Smooth muscle cell (in vitro differentiated cells): ENCODE results near the gene STRN4. TPM values are rescaled to one million over a fixed set of nuclear protein-coding genes. Genes with fewer than 3 reads are reported as not detected.

Experiments
- DNase-seq: peaks from one replicate; lab custom pipeline; 2025; ENCODE audit not compliant: unreplicated experiment; lab: John Stamatoyannopoulos, UW
- H2AFZ ChIP-seq: fragments of 200-600 bp; sonication (generic); 2 replicates; pipeline ENCODE4 v1.6.0; 2016; ENCODE audit warnings: antibody characterized with exemption, low read depth, mild to moderate bottlenecking
- H3F3A ChIP-seq: fragments of 200-600 bp; sonication (generic); 2 replicates; pipeline ENCODE4 v1.6.0; 2017; ENCODE audit warnings: antibody characterized with exemption, low read depth
- H3K27ac ChIP-seq: fragments of 200-600 bp; sonication (generic); 2 replicates; pipeline ENCODE4 v1.5.1; 2016; ENCODE audit warnings: low read depth, mild to moderate bottlenecking
- H3K27me3 ChIP-seq: fragments of 200-600 bp; sonication (generic); 2 replicates; pipeline ENCODE4 v1.6.1; 2016; ENCODE audit warnings: low read depth, mild to moderate bottlenecking
- H3K36me3 ChIP-seq: fragments of 200-600 bp; sonication (generic); 2 replicates; pipeline ENCODE4 v1.5.1; 2016; ENCODE audit warnings: low read depth
- H3K4me1 ChIP-seq: fragments of 200-600 bp; sonication (generic); 2 replicates; pipeline ENCODE4 v1.5.1; 2016; ENCODE audit warnings: low read depth
- H3K4me2 ChIP-seq: fragments of 200-600 bp; sonication (generic); 2 replicates; pipeline ENCODE4 v1.6.0; 2016; ENCODE audit warnings: mild to moderate bottlenecking
- H3K4me3 ChIP-seq: fragments of 200-600 bp; sonication (generic); 2 replicates; pipeline ENCODE4 v1.5.1; 2016; ENCODE audit warnings: mild to moderate bottlenecking
- H3K79me2 ChIP-seq: fragments of 200-600 bp; sonication (generic); 2 replicates; pipeline ENCODE4 v1.6.0; 2016; ENCODE audit warnings: low read depth, mild to moderate bottlenecking
- H3K9ac ChIP-seq: fragments of 200-600 bp; sonication (generic); 2 replicates; pipeline ENCODE4 v1.6.0; 2016; ENCODE audit warnings: low read depth
- H3K9me3 ChIP-seq: fragments of 200-600 bp; sonication (generic); replicated peaks from 2 replicates; pipeline ENCODE4 v1.5.1; 2016; ENCODE audit warnings: low read depth
- H4K20me1 ChIP-seq: fragments of 200-600 bp; sonication (generic); 2 replicates; pipeline ENCODE4 v1.6.0; 2016; ENCODE audit warnings: low read depth
- WGBS: methylation state at CpG from one replicate; pipeline ENCODE4 v1.1.7; 2016; ENCODE audit warnings: low lambda C conversion rate; 5-methylcytosine and 5-hydroxymethylcytosine counted together
- polyA plus RNA-seq: library from polyadenylated mRNA; unstranded; fragments of >200 nt; fragmentation: Nextera tagmentation; extraction: Ambion mirVana; gene quantifications from 2 replicates; pipeline ENCODE4 v1.2.1, GENCODE V29; 2016
- total RNA-seq: library from RNA; depleted of rRNA; stranded (reverse); fragments of >200 nt; gene quantifications from 2 replicates; pipeline ENCODE4 v1.2.3, GENCODE V29; 2014
- TF ChIP-seq, protein P1 (sequence below): fragments of 200-600 bp; sonication (generic); IDR thresholded peaks from 2 replicates; pipeline ENCODE4 v1.5.1; 2017; ENCODE audit warnings: borderline replicate concordance, mild to moderate bottlenecking, antibody characterized with exemption; ENCODE audit not compliant: insufficient read depth, poor library complexity, severe bottlenecking

STRN4 gene
- total and polyA plus RNA-seq, 2 experiments from 2014 or later, result 47.1 to 69.1 TPM

DNA sequence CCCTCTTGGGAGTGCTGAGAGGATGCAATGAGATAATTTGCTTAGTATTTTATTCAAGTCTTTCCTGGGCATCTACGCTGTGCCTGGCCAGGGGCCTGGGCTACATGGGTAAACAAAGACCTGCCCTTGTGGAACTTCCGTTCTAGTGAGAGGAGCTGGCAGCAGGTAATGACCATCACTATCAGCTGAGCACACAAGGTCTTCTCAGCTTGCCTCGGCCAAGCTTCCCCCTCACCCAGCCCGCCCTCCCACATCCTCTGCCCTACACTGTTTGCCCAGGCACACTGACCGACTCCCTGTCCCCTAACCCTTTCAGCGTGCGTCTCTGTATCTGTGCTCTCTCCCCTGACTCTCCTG lies 9.0 kb downstream of the STRN4 start:
- no peak overlapping the region for H3K4me3 ChIP-seq
- H3K36me3 ChIP-seq, result no peaks in the 10 kb centered on the region
- no peak overlapping the region for H3K4me2 ChIP-seq
- peaks cover 84% of the 10 kb centered on the region for H3K79me2 ChIP-seq
- H3K27ac ChIP-seq, result no peak overlapping the region
- 87% methylated on average over 7 of the region's 7 CpGs for WGBS
- no peaks in the 10 kb centered on the region for H3K9me3 ChIP-seq
- H3K4me1 ChIP-seq, result no peaks in the 10 kb centered on the region
- no peak overlapping the region for H3K9ac ChIP-seq
- no peak for DNase-seq
- no peak overlapping the region for H2AFZ ChIP-seq
- peaks cover 98% of the 10 kb centered on the region for H4K20me1 ChIP-seq
- TF ChIP-seq, protein P1, sequence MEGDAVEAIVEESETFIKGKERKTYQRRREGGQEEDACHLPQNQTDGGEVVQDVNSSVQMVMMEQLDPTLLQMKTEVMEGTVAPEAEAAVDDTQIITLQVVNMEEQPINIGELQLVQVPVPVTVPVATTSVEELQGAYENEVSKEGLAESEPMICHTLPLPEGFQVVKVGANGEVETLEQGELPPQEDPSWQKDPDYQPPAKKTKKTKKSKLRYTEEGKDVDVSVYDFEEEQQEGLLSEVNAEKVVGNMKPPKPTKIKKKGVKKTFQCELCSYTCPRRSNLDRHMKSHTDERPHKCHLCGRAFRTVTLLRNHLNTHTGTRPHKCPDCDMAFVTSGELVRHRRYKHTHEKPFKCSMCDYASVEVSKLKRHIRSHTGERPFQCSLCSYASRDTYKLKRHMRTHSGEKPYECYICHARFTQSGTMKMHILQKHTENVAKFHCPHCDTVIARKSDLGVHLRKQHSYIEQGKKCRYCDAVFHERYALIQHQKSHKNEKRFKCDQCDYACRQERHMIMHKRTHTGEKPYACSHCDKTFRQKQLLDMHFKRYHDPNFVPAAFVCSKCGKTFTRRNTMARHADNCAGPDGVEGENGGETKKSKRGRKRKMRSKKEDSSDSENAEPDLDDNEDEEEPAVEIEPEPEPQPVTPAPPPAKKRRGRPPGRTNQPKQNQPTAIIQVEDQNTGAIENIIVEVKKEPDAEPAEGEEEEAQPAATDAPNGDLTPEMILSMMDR, result no peak
- peaks cover 10% of the 10 kb centered on the region for H3F3A ChIP-seq
- no peaks in the 10 kb centered on the region for H3K27me3 ChIP-seq

DNA sequence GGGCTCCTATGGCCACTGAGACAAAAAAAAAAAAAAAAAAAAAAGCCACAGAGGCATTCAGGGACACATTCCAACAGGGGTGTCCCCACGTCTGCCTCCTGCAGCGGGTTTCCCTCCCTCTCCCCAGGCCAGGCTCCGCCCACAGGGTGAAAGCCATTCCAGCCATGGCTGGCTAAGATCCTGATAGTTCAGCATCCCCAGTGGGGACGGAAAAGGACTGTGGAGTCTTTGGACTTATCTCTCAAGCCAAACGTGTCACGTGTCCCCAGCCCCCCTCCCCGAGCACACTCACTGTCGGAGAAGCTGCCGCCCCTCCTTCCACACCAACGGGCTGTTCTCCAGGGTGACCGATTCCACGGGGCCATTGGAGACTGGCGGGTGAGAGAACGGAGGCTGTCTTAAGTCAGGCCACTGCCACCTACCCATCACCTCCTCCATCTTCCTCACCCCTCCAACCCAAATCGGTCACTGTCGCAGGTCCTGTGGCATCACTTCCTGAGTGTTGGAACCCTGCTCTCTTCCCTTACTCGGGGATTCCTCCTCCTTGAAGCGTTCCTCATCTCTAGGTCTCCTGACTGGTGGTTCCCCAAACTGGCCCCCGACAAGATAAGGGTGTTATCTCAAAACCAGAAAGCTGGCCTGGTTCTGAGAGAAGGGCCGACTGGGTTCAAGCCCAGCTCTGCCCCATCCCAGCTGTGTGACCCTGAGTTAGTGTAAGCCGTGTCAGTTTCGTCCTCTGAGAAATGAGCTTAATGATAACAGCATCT lies 9.5 kb downstream of the STRN4 start:
- TF ChIP-seq, protein P1, result no peak
- Histone ChIP-seq H3K27me3 (no peaks in the 10 kb centered on the region), H3K79me2 (peaks cover 78% of the 10 kb centered on the region), H3K4me3 (no peak overlapping the region), H3F3A (peaks cover 10% of the 10 kb centered on the region), H2AFZ (no peak overlapping the region), H4K20me1 (peaks cover 98% of the 10 kb centered on the region), H3K4me1 (no peaks in the 10 kb centered on the region), H3K27ac (no peak overlapping the region), H3K36me3 (no peaks in the 10 kb centered on the region), H3K4me2 (no peak overlapping the region), H3K9ac (no peak overlapping the region), H3K9me3 (no peaks in the 10 kb centered on the region)
- DNase-seq, result no peak
- WGBS, result 75% methylated on average over 22 of the region's 22 CpGs

DNA sequence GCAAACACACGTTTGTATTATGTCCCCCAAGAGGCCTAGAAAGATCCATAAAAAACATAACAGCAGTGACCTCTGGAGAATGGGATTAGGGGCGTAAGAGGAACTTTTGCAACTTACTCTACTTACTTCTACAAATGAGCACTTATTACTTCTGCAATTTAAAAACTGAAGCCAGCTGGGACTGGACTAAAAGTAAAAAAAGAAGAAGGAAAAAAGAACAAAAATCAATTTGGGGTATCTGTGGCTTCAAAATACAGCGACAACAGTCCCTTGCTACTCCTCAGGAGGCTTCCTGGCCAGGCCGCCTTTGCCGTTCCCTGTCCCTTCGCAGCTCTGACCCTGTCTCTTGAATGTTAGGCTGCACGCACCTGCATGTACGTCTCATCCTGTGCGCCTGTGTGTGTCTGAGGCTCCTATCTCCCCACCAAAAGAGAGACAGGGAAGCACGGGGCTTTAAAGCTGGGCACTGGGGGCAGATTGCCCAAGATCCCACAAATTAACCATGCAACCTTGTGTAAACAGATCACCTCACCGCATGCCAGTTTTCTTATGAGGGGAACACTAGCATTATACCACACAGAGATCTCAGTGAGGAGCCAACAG lies 12.5 kb downstream of the STRN4 start:
- no peak overlapping the region for H3K27ac ChIP-seq
- no peak overlapping the region for H2AFZ ChIP-seq
- no peaks in the 10 kb centered on the region for H3K27me3 ChIP-seq
- H3K4me2 ChIP-seq, result no peak overlapping the region
- no peak for DNase-seq
- H3K9ac ChIP-seq, result no peak overlapping the region
- H3K79me2 ChIP-seq, result peaks cover 49% of the 10 kb centered on the region
- H3K4me1 ChIP-seq, result no peaks in the 10 kb centered on the region
- TF ChIP-seq, protein P1, result no peak
- H3K36me3 ChIP-seq, result no peaks in the 10 kb centered on the region
- peaks cover 10% of the 10 kb centered on the region for H3F3A ChIP-seq
- whole genome bisulfite sequencing, result 94% methylated on average over 11 of the region's 11 CpGs
- peaks cover 98% of the 10 kb centered on the region for H4K20me1 ChIP-seq
- H3K4me3 ChIP-seq, result no peak overlapping the region
- no peaks in the 10 kb centered on the region for H3K9me3 ChIP-seq
